ENCODE data around the gene ZNF76. TPM values are rescaled to one million over a fixed set of nuclear protein-coding genes. Genes with fewer than 3 reads are reported as not detected.

ZNF76 gene
- total RNA-seq, 4 donors from 2014 or later: 24.5 to 33.0 (median 26.5) TPM

GRCh38 chr6:35267897-35268296 is 8.4 kb downstream of the ZNF76 start:
- no peak for TF ChIP-seq CTCF (IDR thresholded peaks at IDR 0.05; ENCODE audit: low read depth)

- no peak for TF ChIP-seq CTCF (IDR thresholded peaks at IDR 0.05; ENCODE audit: low read depth)
Measured at GRCh38 chr6:35272005-35272404, 12.5 kb downstream of the ZNF76 start.

- no peak for TF ChIP-seq CTCF (IDR thresholded peaks at IDR 0.05; ENCODE audit: low read depth)
Measured at GRCh38 chr6:35273822-35274559, 14.5 kb downstream of the ZNF76 start.

- TF ChIP-seq CTCF (IDR thresholded peaks at IDR 0.05; ENCODE audit: low read depth): no peak
Measured at GRCh38 chr6:35275744-35276260, 16.3 kb downstream of the ZNF76 start.

- no peak for TF ChIP-seq CTCF (IDR thresholded peaks at IDR 0.05; ENCODE audit: low read depth)
Measured at GRCh38 chr6:35278708-35279107, 19.2 kb downstream of the ZNF76 start.

- TF ChIP-seq CTCF (IDR thresholded peaks at IDR 0.05; ENCODE audit: low read depth): no peak
Measured at GRCh38 chr6:35280903-35281302, 21.4 kb downstream of the ZNF76 start.

GRCh38 chr6:35282472-35282871 is 22.9 kb downstream of the ZNF76 start:
- TF ChIP-seq CTCF (IDR thresholded peaks at IDR 0.05; ENCODE audit: low read depth): no peak
